ENCODE measurements around the gene TBX2.
"Not testable (repeated sequence)": the region's sequence is repeated elsewhere in the genome, so short reads cannot be mapped to it uniquely, and the experiment has no call there.

The TBX2 gene

DNA sequence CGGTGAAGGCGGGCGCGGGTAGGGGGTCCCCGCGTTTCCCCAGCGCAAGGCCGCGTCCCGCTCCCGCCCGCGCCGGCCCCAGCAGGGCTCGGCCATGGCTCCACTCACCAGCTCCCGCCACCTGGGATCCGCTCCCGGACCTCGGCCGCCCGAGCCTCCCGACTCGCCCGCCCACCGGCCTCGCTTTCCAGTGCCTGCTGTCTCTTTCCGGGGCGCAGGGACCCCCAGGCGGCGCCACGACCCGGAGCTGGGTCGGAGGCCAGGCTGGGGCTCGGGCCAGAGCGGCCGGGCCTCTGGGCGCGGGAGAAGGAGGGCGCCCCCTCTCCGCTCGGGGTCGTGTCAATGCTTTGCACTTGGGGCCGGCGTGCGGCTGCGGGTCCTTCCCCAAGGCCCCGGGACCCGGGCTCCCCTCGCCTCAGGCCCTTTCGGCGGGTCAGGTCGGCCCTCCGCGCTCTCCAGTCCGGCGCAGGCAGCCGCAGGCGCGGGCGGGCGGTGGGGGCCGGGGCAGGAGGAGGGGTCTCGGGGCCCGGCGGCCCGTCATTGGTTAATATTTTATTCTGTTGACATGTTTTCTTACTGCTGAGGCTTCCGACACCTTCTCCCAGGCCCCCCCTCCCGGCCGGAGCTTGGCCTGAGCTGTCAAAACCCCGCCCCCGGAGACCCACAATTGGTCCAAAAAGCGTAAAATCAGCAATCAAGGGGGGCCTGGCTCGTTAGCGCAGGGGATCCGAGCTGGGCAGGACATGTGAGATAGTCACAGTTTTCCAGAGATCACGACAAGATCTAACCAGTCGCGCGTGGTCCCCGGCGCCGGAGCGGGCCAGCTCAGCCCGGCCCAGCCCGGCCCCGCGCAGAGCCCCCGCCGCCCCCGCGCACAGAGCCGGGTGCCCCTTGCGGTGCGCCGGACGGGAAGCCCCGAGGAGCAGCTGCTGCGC, at the start of gene TBX2:
TBX2 (plus strand) TSS at position 713 of the 935 bp plus-strand sequence. CDS start 334 bp downstream, outside the sequence.
- DNase-seq (ENCODE audit: extremely low spot score, insufficient read length, low read depth) (no peak), FAIRE-seq (no peak)

DNA sequence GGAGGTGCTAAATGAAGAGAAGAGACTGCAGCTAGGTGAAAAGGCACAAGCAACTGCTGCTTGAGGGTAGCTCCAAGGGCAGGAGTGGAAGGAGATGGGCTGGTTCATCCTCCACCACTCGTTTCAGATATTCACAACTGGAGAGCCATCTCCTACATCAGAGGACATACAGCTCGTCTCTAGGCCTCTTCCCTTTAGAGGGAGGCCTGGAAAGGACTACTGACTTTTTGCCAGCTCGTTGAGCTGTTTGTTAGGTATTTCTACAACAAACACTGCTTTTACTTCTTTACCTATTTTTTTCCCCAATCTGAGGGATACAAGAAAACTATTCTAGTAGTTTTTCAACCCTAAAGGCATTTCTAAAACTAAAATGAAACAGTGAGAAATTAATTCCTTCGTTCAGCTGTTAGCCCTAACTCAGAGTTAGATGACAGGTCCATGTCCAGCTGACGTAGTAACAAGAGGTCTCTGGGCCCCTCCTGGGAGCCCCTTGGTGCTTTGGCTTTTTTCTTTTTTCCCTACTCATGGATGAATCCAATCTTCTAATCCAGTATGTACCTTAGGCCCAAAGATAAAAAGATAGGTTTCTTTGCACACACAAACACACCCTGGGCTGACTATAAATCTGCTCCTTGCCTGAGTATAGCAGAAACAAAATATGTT, 47.8 kb upstream of the TBX2 start:
- FAIRE-seq (no peak), DNase-seq (ENCODE audit: extremely low spot score, insufficient read length, low read depth) (no peak)

DNA sequence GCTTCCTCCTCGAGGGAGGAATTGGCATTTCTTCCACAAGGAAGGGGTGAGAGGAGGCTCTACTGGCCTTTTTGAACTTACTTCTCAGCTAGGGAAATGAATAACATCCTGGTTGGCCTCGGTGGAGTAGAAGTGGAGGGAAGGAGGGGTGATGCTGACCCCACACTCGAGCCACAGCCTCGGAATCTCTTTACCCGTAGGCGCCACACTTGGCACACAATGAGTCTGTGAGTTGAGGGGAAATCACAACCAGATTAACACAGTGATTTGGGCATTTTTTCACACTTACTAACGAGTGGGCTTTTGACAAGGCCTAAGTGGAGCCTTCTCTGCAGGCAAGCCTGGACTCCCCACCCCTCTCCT, 47.3 kb upstream of the TBX2 start:
- DNase-seq (ENCODE audit: extremely low spot score, insufficient read length, low read depth) (no peak), FAIRE-seq (no peak)

DNA sequence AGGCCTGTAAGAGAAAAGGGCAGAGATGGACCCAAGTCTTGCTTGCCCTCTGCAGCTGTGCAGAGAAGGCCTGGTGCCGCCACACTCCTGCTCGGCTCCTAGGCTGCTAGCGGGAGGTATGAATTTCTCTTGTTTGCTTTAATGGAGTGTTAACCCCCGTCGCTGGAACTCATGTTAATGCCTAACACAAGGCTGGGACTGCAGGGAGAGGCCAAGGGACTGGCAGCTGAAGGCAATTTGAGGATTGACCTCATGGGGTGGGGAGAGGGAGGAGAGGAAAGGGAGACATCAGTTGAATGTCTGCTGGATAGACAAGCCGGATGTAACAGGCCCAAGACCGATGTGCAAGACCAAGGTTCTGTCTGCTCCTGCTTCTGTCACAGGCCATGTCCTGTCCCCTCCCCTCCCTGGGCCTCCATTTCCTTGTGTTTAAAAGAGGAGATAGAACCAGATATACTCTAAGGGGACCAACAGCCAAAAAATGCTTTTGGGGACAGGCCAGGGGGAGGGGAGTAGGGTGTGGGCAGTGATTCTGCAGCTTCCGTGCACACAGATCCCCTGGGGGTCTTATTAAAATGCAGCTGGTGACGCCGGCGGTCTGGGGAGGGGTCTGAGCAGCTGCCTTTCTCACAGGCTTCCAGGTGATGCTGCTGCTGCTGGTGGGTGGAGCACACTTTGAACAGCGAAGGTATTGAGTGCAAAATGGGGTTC, 46.7 kb upstream of the TBX2 start:
- no peak for DNase-seq (ENCODE audit: extremely low spot score, insufficient read length, low read depth)
- FAIRE-seq = no peak

DNA sequence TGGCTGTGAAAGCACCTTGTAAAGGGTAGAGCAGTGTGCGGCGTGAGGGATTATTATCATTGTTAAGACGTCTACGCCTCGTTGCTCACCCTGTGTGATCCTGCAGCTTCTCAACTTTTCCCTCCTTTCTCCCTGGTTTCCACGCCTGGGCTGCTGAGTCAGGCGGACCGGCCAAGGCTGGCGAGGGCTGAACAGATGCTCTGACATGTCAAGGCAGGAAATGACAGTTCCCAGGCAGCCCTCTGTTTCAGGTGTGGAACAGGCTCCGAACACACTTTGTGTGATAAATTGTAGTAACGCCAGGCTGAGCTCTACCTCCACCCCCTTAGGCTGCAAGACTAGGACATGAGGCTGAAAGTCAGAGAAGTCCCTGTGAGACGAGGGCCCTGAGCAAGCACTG, 46.0 kb upstream of the TBX2 start:
- DNase-seq (ENCODE audit: extremely low spot score, insufficient read length, low read depth) = no peak
- FAIRE-seq = no peak

DNA sequence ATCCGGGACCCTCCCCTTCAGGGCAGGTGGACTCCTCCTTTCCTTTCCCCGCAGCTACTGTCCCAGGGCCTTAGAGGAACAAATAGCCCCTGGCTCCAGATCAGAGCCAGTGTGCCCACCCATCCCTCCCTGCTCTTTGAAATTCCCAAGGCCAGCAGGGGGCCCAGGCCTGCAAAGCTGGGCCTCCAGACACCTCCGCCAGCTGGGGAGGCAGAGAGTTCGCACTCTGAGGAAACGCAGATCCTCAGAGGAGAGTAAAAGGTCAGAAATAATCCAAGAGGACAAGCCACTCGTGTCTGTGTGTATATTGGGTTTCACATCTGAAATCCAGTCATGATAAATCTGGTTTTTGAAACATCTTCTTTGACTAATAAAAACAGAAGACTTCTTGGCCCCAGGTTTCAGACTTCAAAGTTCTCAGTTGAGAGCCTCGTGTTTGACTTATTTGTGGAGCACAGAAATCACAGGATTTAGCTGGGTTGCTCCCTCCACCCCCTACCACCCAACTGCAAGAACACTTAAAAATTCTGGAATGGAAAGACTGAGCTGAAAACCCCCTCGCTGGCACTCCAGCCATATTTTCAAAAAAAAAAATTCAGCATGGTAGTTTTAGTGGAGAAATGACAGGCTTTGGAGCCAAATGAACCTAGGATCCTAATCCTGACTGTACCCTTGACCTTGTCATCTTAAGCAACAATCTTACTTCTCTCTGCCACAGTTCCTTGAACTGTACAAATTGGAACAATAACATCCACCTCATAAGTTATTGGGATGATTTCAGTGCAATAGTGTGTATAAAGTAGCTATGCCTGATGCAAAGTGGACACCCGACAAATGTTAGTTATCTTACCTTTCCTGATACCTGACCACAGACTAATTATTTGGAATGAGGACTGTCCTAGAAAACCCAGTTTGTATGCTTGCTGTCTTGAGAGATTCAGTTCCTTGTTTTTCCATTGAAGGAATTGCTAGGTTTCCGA, 44.5 kb upstream of the TBX2 start:
- FAIRE-seq (no peak), DNase-seq (ENCODE audit: extremely low spot score, insufficient read length, low read depth) (no peak)

DNA sequence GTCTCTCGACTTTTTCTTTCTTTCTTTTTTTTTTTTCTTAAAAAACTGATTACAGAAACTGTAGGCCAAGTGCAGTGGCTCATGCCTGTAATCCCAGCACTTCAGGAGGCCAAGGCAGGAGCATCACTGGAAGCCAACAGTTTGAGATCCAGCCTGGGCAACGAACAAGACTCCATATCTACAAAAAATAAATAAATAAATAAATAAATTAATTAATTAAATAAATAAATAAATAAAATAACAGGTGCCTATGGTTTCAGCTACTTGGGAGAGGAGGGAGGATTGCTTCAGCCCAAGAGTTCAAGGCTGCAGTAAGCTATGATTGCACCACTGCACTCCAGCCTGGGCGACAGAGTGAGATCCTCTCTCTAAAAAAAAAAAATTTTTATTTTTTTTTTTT, 42.6 kb upstream of the TBX2 start:
- not testable (repeated sequence) for DNase-seq (ENCODE audit: extremely low spot score, insufficient read length, low read depth); FAIRE-seq

DNA sequence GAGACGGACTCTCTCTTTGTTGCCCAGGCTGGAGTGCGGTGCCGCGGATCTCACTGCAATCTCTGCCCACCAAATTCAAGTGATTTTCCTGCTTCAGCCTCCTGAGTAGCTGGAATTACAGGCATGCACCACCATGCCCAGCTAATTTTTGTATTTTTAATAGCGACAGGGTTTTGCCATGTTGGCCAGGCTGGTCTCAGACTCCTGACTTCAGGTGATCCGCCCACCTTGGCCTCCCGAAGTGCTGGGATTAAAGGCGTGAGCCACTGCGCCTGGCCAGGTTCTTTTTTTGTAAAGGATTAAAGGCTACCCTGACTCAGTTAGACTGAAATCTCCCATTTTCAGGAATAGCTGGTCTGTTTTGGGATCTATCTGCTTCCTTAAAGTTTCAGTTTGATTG, 40.1 kb upstream of the TBX2 start:
- not testable (repeated sequence) for FAIRE-seq; DNase-seq (ENCODE audit: extremely low spot score, insufficient read length, low read depth)

DNA sequence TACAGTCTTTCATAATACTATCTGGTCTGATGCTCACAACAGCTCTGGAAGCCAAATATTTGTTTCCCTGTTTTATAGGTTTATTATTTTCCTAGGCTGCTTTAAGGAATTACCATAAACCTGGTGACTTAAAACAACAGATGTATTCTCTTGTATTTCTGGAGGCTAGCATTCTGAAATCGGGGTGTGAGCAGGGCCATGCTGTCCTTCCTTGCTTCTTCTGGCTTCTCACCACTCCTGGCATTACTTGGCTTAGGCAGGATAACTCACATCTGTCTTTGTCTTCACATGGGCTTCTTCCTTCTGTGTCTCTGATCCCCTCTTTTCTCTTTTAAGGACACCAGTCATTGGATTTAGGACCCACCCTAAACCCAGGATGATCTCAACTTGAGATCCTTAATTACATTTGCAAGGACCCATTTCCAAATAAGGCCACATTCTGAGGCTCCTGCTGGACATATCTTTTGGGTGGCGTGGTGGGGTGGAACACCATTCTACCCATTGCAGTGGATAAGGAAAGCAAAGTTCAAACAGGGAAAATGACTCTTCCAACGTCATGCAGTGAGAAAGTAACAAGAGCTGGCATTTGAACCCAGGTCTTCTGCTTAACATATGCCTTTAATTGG, 39.2 kb upstream of the TBX2 start:
- FAIRE-seq = no peak
- no peak for DNase-seq (ENCODE audit: extremely low spot score, insufficient read length, low read depth)

DNA sequence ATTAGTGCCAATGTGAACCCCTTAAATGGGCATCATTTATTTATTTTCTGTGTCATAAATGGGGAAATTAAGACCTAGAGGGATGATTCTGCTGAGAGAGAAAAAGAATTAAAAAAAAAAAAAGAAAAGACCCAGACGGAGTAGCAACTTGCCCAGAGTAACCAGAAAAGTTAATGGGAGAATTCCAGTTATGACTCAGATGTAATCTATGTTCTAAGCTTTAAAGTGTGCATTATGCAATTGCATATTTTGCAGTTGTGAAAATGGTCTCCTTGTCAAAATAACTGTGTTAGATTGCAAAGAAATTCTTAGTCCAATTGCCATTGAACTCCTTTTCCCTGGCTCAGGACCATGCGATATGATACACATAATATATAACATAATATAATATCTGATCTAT, 38.6 kb upstream of the TBX2 start:
- FAIRE-seq (no peak), DNase-seq (ENCODE audit: extremely low spot score, insufficient read length, low read depth) (no peak)

DNA sequence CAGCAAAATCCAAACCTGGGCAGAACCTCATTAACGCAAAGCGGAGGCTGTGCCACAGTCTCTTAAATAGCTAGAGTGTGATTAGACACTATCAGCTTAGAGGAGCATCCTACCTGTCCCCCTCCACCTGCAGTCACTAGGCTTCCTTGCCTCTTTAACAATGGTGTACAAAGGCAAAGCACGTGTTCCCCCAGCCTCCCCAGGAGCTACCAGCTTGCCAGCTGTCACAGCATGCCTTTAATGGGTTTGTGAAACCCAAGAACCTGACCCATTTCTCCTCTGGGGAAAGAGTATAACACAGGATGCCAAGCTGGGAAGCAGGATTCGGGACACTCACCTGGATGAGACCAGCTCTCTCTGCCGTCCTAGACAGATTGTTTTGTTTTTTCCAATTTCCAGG, 37.2 kb upstream of the TBX2 start:
- DNase-seq (ENCODE audit: extremely low spot score, insufficient read length, low read depth) = no peak
- no peak for FAIRE-seq

DNA sequence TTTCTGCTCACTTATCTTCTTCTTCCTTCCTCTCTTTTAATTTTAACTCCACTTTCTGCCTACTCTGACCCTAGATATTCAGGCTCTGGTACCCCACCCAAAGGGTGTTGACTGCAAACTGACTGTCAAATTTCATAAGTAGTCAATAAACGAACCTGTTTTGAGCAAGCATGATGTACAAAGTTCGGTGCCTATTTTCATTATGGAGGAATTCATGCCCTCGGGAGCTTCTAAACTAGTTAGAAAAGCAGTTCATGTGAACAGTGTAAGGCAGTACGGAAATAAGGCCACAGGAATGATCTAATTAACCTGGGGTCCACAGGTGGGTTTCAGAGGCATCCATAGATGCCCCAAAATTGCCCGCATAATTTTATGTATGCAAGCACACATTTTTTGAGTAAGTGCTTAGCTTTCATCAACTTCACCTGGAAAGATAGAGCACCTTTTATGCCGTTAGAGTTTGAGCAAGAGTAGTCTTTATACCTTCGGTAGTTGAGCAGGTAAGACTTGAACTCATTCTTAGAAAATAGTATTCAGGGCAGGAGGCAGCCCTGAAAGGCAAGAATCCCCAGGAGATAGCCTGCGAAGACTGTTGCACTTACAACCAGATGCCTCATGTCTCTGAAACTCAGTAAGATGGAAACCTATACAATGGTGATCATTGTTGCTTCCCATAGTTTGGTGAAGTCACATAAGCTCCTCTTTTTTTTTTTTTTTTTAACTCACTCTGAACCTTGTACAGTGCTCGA, 36.6 kb upstream of the TBX2 start:
- FAIRE-seq = no peak
- no peak for DNase-seq (ENCODE audit: extremely low spot score, insufficient read length, low read depth)

DNA sequence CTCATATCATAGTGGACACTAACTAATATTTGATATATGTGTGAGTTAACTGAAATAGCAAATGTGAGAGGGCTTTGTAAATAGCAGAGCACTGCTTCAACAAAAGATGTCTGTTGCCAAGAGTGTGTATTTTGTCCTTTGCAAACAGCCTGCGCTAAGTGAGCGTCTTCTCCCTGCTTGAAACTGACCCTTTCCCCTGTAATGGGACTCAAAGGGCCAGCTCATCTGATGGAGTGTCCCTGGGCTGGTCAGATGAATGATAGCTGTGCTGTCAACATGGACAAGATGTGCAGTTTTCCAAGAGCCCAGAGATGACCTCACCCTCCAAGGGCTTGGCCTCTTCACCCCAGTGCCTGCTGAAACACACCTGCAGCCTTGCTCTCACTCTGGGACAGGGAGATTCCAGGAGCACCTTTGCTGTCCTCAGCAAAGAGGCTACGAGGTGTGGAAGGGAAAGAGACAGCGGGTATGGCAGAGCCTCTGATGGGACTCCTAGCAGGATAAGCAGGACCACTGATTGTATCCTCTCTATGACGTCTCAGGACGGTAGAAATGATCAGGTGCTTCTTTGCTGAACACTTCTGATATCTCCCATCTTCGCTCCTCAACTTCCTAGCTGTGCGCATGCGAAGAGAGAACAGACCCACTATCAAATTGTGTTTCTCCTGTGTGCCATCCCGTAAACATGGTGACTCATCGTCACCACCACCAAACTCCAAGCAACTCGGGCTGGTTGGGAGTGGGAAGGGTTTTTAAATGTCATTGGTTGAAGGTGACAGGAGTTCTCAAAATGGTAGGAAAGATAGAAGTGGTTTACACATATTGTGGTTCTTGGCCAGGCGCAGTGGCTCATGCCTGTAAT, 35.8 kb upstream of the TBX2 start:
- FAIRE-seq (no peak), DNase-seq (ENCODE audit: extremely low spot score, insufficient read length, low read depth) (no peak)

DNA sequence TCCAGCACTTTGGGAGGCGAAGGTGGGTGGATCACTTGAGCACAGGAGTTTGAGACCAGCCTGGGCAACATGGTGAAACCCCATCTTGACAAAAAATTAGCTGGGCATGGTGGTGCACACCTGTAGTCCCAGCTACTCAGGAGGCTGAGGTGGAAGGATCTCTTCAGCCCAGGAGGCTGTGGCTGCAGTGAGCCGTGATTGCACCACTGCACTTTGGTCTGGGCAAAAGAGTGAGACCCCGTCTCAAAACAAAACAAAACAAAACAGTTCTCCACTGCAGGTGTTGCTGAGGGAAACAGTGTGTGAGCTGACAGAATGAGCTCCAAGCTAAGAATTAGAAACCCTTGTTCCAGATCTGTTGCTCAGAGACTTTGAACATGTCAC, 35.2 kb upstream of the TBX2 start:
- DNase-seq (ENCODE audit: extremely low spot score, insufficient read length, low read depth) = no peak
- FAIRE-seq = no peak

DNA sequence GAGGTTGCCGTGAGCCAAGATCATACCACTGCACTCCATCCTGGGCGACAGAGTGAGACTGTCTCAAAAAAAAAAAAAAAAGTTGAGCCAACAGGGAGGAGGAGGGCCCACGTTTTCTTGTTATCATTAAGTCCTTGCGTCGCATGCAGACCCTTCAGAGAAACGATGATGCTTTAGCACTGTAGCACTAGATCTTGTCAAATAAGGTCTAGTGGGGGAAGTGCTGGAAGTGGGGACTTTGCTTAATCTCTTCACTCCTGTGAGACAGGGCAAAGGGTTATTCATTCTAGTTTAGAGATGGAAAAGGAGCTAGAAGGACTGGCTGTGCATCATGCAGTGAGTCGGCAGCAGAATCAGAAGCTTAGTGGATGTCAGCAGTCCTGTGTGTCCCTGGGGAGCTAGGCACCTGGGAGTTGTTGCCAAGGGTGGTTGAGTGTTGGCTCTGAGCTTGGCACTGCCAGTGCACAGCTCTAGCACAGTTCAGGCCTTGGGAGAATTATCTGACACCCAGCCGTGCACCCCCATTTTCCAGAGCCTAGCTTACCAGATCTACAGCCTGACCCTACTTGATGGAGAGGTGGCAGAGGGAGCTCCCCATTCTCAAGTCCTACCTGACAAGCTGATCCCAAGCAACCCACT, 33.4 kb upstream of the TBX2 start:
- DNase-seq (ENCODE audit: extremely low spot score, insufficient read length, low read depth) (no peak), FAIRE-seq (no peak)

DNA sequence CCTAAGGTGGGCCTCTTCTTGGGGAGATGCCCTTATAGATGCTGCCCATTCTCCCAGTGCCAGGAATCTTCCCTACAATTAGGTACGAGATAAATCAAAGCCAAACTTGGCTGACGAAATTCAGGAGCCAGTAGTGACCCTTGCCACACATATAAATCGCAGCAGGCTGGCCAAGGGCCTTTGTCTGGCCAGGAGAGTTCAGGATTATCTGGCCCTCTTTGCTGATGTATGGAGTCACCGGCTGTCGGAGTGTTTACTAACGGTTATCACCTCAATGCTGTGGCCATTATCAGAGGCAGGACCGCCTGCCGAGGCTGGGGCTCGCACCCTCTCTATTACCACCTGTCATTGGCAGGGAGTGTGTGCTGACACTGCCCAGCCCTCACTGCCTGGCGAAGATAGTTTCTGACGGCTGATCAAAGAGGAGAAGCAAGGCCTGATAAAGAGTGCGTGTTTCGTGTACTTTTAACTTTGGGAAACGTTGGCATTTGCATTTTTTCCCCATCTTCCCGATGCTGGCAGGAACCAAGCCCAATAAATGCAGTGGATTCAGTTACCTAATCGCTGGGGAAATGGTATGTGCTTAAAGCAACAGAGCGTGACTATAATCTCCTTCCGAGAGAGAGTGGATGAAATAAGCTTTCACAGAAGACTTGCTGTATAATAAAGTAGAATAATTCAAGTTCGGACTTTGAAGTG, 32.8 kb upstream of the TBX2 start:
- no peak for FAIRE-seq
- DNase-seq (ENCODE audit: extremely low spot score, insufficient read length, low read depth) = no peak
